Calu3 (cell line): Measurements from ENCODE around the gene TMEM108. TPM values are rescaled to one million over a fixed set of nuclear protein-coding genes. Genes with fewer than 3 reads are reported as not detected.

Source experiments
- BruUV-seq: library from RNA; stranded (reverse); fragments of 400-500 nt; replicated peaks from 2 replicates; lab custom pipeline; 2021; lab: Mats Ljungman, UMichigan
- CTCF ChIA-PET: fragments of 300-600 bp; sonication (Branson Sonifier 250); formaldehyde crosslinking; loops from one replicate; lab custom pipeline; 2022; ENCODE audit warnings: antibody characterized with exemption; lab: Charles Lee
- DNase-seq: peaks from one replicate; pipeline ENCODE4 v3.0.0; 2022
- H3K27ac Mint-ChIP-seq: one replicate; pipeline ENCODE4 v1.8.0; 2022; ENCODE audit warnings: mixed read lengths; ENCODE audit not compliant: unreplicated experiment
- H3K27me3 Mint-ChIP-seq: one replicate; pipeline ENCODE4 v1.8.0; 2022; ENCODE audit warnings: mixed read lengths; ENCODE audit not compliant: unreplicated experiment
- H3K36me3 Mint-ChIP-seq: one replicate; pipeline ENCODE4 v1.8.0; 2022; ENCODE audit warnings: mild to moderate bottlenecking, moderate library complexity, mixed read lengths; ENCODE audit not compliant: insufficient read depth, unreplicated experiment
- H3K4me1 Mint-ChIP-seq: one replicate; pipeline ENCODE4 v1.8.0; 2022; ENCODE audit warnings: mild to moderate bottlenecking, low read depth, mixed read lengths; ENCODE audit not compliant: unreplicated experiment
- H3K4me3 Mint-ChIP-seq: one replicate; pipeline ENCODE4 v1.8.0; 2022; ENCODE audit warnings: mild to moderate bottlenecking, low read depth, moderate library complexity, mixed read lengths; ENCODE audit not compliant: unreplicated experiment
- H3K9me3 Mint-ChIP-seq: one replicate; pipeline ENCODE4 v1.8.0; 2022; ENCODE audit warnings: low read depth, mixed read lengths; ENCODE audit not compliant: unreplicated experiment
- CTCF ChIP-seq: fragments of 200-600 bp; IDR thresholded peaks from one replicate; pipeline ENCODE4 v1.8.0; 2022; ENCODE audit warnings: antibody characterized with exemption; ENCODE audit not compliant: unreplicated experiment
- intact Hi-C: fragments of 100-400 bp; cut with micrococcal nuclease; formaldehyde crosslinking; loops from one replicate; pipeline ENCODE4 v1.10.0; 2022; ENCODE audit not compliant: unreplicated experiment
- total RNA-seq: library from RNA; stranded (reverse); gene quantifications from 2 replicates; pipeline ENCODE4 v1.2.3, GENCODE V29; 2022

TMEM108 gene
- total RNA-seq, 1 experiment from 2014 or later: not detected

GRCh38 chr3:133058831-133059230, 20.6 kb downstream of the TMEM108 start:
- no peak for TF ChIP-seq CTCF
- Mint-ChIP-seq H3K9me3 (no peaks in the 10 kb centered on the region), H3K4me3 (no peak overlapping the region), H3K27ac (no peak overlapping the region), H3K27me3 (peaks cover 68% of the 10 kb centered on the region), H3K36me3 (no peaks in the 10 kb centered on the region), H3K4me1 (no peaks in the 10 kb centered on the region)
- CTCF ChIA-PET: interaction anchor here (0.6 kb wide), 1 partner anchor 517 kb away, joined by 3 read pairs; no protein-coding TSS in a partner anchor
- no peak for DNase-seq
- intact Hi-C loops: no loop called here
- BruUV-seq: no TSS peak

- Mint-ChIP-seq H3K4me1 (no peaks in the 10 kb centered on the region), H3K36me3 (no peaks in the 10 kb centered on the region), H3K4me3 (no peak overlapping the region), H3K27ac (no peak overlapping the region), H3K27me3 (peaks cover 51% of the 10 kb centered on the region), H3K9me3 (no peaks in the 10 kb centered on the region)
- BruUV-seq: no TSS peak
- intact Hi-C loops: no loop called here
- CTCF ChIA-PET: no interaction called here
- no peak for DNase-seq
- no peak for TF ChIP-seq CTCF
Observed at GRCh38 chr3:133065193-133065961, 27.2 kb downstream of the TMEM108 start.

GRCh38 chr3:133066026-133066425, 27.8 kb downstream of the TMEM108 start:
- Mint-ChIP-seq H3K9me3 (no peaks in the 10 kb centered on the region), H3K4me1 (no peaks in the 10 kb centered on the region), H3K27ac (no peak overlapping the region), H3K36me3 (no peaks in the 10 kb centered on the region), H3K4me3 (no peak overlapping the region), H3K27me3 (peaks cover 57% of the 10 kb centered on the region)
- no TSS peak for BruUV-seq
- CTCF ChIA-PET: no interaction called here
- DNase-seq: no peak
- intact Hi-C loops: no loop called here
- no peak for TF ChIP-seq CTCF

GRCh38 chr3:133069556-133070286, 31.5 kb downstream of the TMEM108 start:
- no peaks in the 10 kb centered on the region for H3K4me1 Mint-ChIP-seq
- H3K4me3 Mint-ChIP-seq: no peak overlapping the region
- peaks cover 40% of the 10 kb centered on the region for H3K27me3 Mint-ChIP-seq
- no peak for TF ChIP-seq CTCF
- H3K27ac Mint-ChIP-seq: no peak overlapping the region
- no peaks in the 10 kb centered on the region for H3K36me3 Mint-ChIP-seq
- no peak for DNase-seq
- intact Hi-C loops: no loop called here
- CTCF ChIA-PET: interaction anchor here (0.9 kb wide), 1 partner anchor 95 kb away, joined by 3 read pairs; no protein-coding TSS in a partner anchor
- H3K9me3 Mint-ChIP-seq: no peaks in the 10 kb centered on the region
- no TSS peak for BruUV-seq
